Endothelial cell of umbilical vein (primary cell): ENCODE measurements around the gene FRMD4A. TPM values are rescaled to one million over a fixed set of nuclear protein-coding genes. Genes with fewer than 3 reads are reported as not detected.

Experiments
- BruUV-seq: library from RNA; stranded (reverse); fragments of 400-500 nt; replicated peaks from 2 replicates; lab custom pipeline; 2021; lab: Mats Ljungman, UMichigan
- CTCF ChIA-PET: fragments of 300-600, 350-600 bp; sonication (Branson Sonifier 250); formaldehyde crosslinking; loops from one replicate; lab custom pipeline; 2021; ENCODE audit warnings: antibody characterized with exemption, inconsistent platforms; lab: Charles Lee
- POLR2A ChIA-PET: fragments of 300-600, 350-600 bp; sonication (Branson Sonifier 250); formaldehyde crosslinking; loops from one replicate; lab custom pipeline; 2021; ENCODE audit warnings: antibody characterized with exemption, inconsistent platforms; lab: Charles Lee
- DNase-seq: peaks from one replicate; pipeline ENCODE4 v3.0.0-alpha.2; 2011; ENCODE audit warnings: low read depth, low spot score
- FAIRE-seq: peaks from 2 replicates; lab custom pipeline; 2011; peaks lifted over from hg19 to GRCh38; lab: Jason Lieb, UNC
- H2AFZ ChIP-seq: 2 replicates; pipeline ENCODE4 v1.6.0; 2012; ENCODE audit warnings: low read depth, low read length, control low read depth, inconsistent platforms
- H3K27ac ChIP-seq: 2 replicates; pipeline ENCODE4 v1.5.1; 2011; ENCODE audit warnings: low read depth, mild to moderate bottlenecking, control low read depth, low read length, moderate library complexity; ENCODE audit not compliant: insufficient read depth
- H3K27me3 ChIP-seq, 2 experiments: 2 replicates each; pipeline versions ENCODE4 v1.6.0 to v1.6.1; 2011; ENCODE audit warnings: low read length in 2 of 2, mixed read lengths in 1 of 2; ENCODE audit not compliant: control insufficient read depth in 2 of 2, insufficient read depth in 2 of 2
- H3K36me3 ChIP-seq, 2 experiments: 2 replicates in 1 of 2; 3 replicates in 1 of 2; pipeline ENCODE4 v1.5.1; 2011; ENCODE audit warnings: low read length in 2 of 2, mild to moderate bottlenecking in 1 of 2, moderate library complexity in 1 of 2; ENCODE audit not compliant: control insufficient read depth in 2 of 2, insufficient read depth in 2 of 2; ENCODE audit errors: extremely low read depth in 1 of 2
- H3K4me1 ChIP-seq: 3 replicates; pipeline ENCODE4 v1.5.1; 2011; ENCODE audit warnings: mild to moderate bottlenecking, low read length; ENCODE audit not compliant: control insufficient read depth, insufficient read depth; ENCODE audit errors: extremely low read depth
- H3K4me2 ChIP-seq: 2 replicates; pipeline ENCODE4 v1.6.1; 2011; ENCODE audit warnings: low read length, control low read depth, mixed read lengths; ENCODE audit not compliant: insufficient read depth
- H3K4me3 ChIP-seq, 3 experiments: fragments of 200-600 bp in 1 of 3; sonication (generic), shearing (Covaris generic) in 1 of 3; replicated peaks in 1 of 3; 2 replicates each; pipeline ENCODE4 v1.5.1; 2011 to 2016; ENCODE audit warnings: control low read depth in 3 of 3, low read length in 3 of 3, mild to moderate bottlenecking in 2 of 3, inconsistent platforms in 1 of 3, low read depth in 1 of 3, moderate library complexity in 1 of 3; ENCODE audit not compliant: insufficient read depth in 1 of 3
- H3K79me2 ChIP-seq: 2 replicates; pipeline ENCODE4 v1.6.0; 2012; ENCODE audit warnings: low read length, inconsistent platforms; ENCODE audit not compliant: control insufficient read depth, insufficient read depth
- H3K9ac ChIP-seq: replicated peaks from 2 replicates; pipeline ENCODE3; 2011; ENCODE audit warnings: low read length, control low read depth; ENCODE audit not compliant: insufficient read depth; ENCODE audit errors: extremely low read depth
- H3K9me1 ChIP-seq: replicated peaks from 3 replicates; pipeline ENCODE4 v1.6.0; 2011; ENCODE audit warnings: mild to moderate bottlenecking, low read length; ENCODE audit not compliant: control insufficient read depth, insufficient read depth; ENCODE audit errors: extremely low read depth
- H3K9me3 ChIP-seq: replicated peaks from 2 replicates; pipeline ENCODE4 v1.5.1; 2012; ENCODE audit warnings: low read length, inconsistent platforms; ENCODE audit not compliant: control insufficient read depth, insufficient read depth
- H4K20me1 ChIP-seq: replicated peaks from 2 replicates; pipeline ENCODE3; 2011; ENCODE audit warnings: mild to moderate bottlenecking, low read length; ENCODE audit not compliant: control insufficient read depth, insufficient read depth; ENCODE audit errors: extremely low read depth
- EZH2 ChIP-seq: IDR thresholded peaks from 2 replicates; pipeline ENCODE4 v1.6.1; 2012; ENCODE audit warnings: borderline replicate concordance, low read depth, mild to moderate bottlenecking, moderate library complexity, low read length, inconsistent platforms; ENCODE audit not compliant: severe bottlenecking
- FOS ChIP-seq: IDR thresholded peaks from 2 replicates; pipeline ENCODE4 v1.6.1; 2011; ENCODE audit warnings: mild to moderate bottlenecking, low read length, moderate library complexity, borderline replicate concordance; ENCODE audit not compliant: insufficient read depth
- GATA2 ChIP-seq: IDR thresholded peaks from 2 replicates; pipeline ENCODE4 v1.7.0; 2011; ENCODE audit warnings: low read depth, mild to moderate bottlenecking, moderate library complexity, mixed read lengths, low read length; ENCODE audit not compliant: insufficient read length, insufficient read depth
- JUN ChIP-seq: IDR thresholded peaks from 2 replicates; pipeline ENCODE4 v1.6.1; 2011; ENCODE audit warnings: borderline replicate concordance, low read depth; ENCODE audit not compliant: insufficient read length, insufficient read depth
- MAX ChIP-seq: IDR thresholded peaks from 2 replicates; pipeline ENCODE4 v1.6.1; 2011; ENCODE audit not compliant: insufficient read depth, insufficient read length
- dilution Hi-C: fragments of 300-500 bp; cut with MboI; formaldehyde crosslinking; loops from one replicate; pipeline ENCODE4 v1.15.0; 2019; ENCODE audit warnings: low sequenced_read_pairs; ENCODE audit not compliant: extremely low pct_ligation_motif_present
- intact Hi-C: fragments of 100-400 bp; cut with micrococcal nuclease; formaldehyde crosslinking; loops from one replicate; pipeline ENCODE4 v1.10.0; 2022
- polyA plus RNA-seq, 4 experiments: library from polyadenylated mRNA; depleted of rRNA in 3 of 4; stranded (reverse) in 3 of 4; unstranded in 1 of 4; fragments of >200 nt; gene quantifications; 2 replicates each; pipeline versions ENCODE4 v1.2.1 to v1.2.3, GENCODE V29; 2011 to 2012; ENCODE audit warnings: missing spikeins in 1 of 4
- total RNA-seq: library from RNA; stranded (reverse); gene quantifications from 2 replicates; pipeline ENCODE4 v1.2.3, GENCODE V29; 2021
- TF ChIP-seq, protein P1 (sequence below), 2 donors: IDR thresholded peaks; 1 replicate in 1 of 2; 2 replicates in 1 of 2; pipeline ENCODE4 v1.5.1; 2011; ENCODE audit warnings: low read length in 2 of 2, mild to moderate bottlenecking in 2 of 2, moderate library complexity in 2 of 2, control low read depth in 1 of 2, inconsistent platforms in 1 of 2, low read depth in 1 of 2; ENCODE audit not compliant: insufficient read depth in 1 of 2; ENCODE audit errors: extremely low read depth in 1 of 2

FRMD4A gene
- total and polyA plus RNA-seq, 2 donors (not counting 3 experiments of a cell fraction or from before 2014, with no cell fraction given) = 123 to 148 TPM

GRCh38 chr10:14235566-14236195, 95.0 kb downstream of the FRMD4A start:
- no peak for TF ChIP-seq FOS
- TF ChIP-seq, protein P1, sequence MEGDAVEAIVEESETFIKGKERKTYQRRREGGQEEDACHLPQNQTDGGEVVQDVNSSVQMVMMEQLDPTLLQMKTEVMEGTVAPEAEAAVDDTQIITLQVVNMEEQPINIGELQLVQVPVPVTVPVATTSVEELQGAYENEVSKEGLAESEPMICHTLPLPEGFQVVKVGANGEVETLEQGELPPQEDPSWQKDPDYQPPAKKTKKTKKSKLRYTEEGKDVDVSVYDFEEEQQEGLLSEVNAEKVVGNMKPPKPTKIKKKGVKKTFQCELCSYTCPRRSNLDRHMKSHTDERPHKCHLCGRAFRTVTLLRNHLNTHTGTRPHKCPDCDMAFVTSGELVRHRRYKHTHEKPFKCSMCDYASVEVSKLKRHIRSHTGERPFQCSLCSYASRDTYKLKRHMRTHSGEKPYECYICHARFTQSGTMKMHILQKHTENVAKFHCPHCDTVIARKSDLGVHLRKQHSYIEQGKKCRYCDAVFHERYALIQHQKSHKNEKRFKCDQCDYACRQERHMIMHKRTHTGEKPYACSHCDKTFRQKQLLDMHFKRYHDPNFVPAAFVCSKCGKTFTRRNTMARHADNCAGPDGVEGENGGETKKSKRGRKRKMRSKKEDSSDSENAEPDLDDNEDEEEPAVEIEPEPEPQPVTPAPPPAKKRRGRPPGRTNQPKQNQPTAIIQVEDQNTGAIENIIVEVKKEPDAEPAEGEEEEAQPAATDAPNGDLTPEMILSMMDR (IDR thresholded peaks at IDR 0.05; ENCODE audit: extremely low read depth in 1 of 2, insufficient read depth in 1 of 2, low read depth in 1 of 2, low read length in 2 of 2) = no peak
- no peak for TF ChIP-seq EZH2
- no peak for TF ChIP-seq MAX
- no peak for TF ChIP-seq JUN
- no peak for TF ChIP-seq GATA2
- BruUV-seq = no TSS peak

More at GRCh38 chr10:14235566-14236195, 95.0 kb downstream of the FRMD4A start:
- Histone ChIP-seq H3K4me3 (no peak overlapping the region), H3K9me3 (no peaks in the 10 kb centered on the region), H3K36me3 (no peaks in the 10 kb centered on the region), H2AFZ (no peak overlapping the region), H3K4me1 (no peaks in the 10 kb centered on the region), H3K27me3 (peaks cover 6 to 7% of the 10 kb centered on the region in 2 experiments), H3K79me2 (no peaks in the 10 kb centered on the region), H4K20me1 (no peaks in the 10 kb centered on the region), H3K9ac (no peak overlapping the region), H3K4me2 (no peak overlapping the region), H3K27ac (no peak overlapping the region), H3K9me1 (no peaks in the 10 kb centered on the region)
- intact Hi-C loops = no loop called here
- ChIA-PET CTCF (interaction anchor here (0.6 kb wide), 1 partner anchor 124 kb away, joined by 6 read pairs; no protein-coding TSS in a partner anchor), POLR2A (no interaction called here)
- no peak for DNase-seq
- no peak for FAIRE-seq
- dilution Hi-C loops = no loop called here
